Stomach (tissue), 4 donors: Measurements from ENCODE around the gene LHX4.

Experiments
- EP300 ChIP-seq: sonication (generic); formaldehyde crosslinking; IDR thresholded peaks from one replicate; pipeline ENCODE4 v1.6.1; 2017; ENCODE audit warnings: antibody characterized with exemption
- TF ChIP-seq, protein P1 (sequence below), 7 experiments: fragments of 450-650 bp in 4 of 7; fragments of 200-600 bp in 3 of 7; sonication (generic) in 3 of 7; IDR thresholded peaks; one replicate each; pipeline ENCODE4 v1.5.1; 2016 to 2019; ENCODE audit warnings: antibody characterized with exemption in 7 of 7, control low read depth in 2 of 7, mild to moderate bottlenecking in 1 of 7

DNA sequence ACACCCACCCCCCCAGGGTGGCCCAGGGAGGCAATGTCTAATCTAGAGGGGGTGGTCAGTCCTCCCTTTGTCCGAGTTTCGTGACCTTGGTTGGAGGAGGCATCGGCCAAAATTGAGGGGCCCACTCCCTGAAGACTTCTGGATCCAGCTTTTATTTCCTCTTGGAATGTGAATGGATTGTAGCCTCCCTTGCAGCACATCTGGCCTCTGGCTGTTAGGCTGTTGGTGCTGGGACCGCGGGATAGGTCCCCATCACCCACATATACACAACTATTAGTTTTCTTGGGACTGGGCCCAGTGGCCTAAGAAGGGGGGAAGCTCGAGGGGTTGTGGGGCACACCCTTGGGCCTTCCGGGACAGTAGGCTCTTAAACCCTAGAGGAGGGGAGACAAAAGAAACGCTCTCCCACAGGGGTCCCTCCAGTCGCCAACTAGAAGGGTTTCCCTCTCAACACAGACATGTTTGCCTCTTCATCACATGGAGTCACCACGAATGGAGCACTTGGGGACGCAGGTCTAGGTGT lies 2.5 kb downstream of the LHX4 start:
- TF ChIP-seq, protein P1, sequence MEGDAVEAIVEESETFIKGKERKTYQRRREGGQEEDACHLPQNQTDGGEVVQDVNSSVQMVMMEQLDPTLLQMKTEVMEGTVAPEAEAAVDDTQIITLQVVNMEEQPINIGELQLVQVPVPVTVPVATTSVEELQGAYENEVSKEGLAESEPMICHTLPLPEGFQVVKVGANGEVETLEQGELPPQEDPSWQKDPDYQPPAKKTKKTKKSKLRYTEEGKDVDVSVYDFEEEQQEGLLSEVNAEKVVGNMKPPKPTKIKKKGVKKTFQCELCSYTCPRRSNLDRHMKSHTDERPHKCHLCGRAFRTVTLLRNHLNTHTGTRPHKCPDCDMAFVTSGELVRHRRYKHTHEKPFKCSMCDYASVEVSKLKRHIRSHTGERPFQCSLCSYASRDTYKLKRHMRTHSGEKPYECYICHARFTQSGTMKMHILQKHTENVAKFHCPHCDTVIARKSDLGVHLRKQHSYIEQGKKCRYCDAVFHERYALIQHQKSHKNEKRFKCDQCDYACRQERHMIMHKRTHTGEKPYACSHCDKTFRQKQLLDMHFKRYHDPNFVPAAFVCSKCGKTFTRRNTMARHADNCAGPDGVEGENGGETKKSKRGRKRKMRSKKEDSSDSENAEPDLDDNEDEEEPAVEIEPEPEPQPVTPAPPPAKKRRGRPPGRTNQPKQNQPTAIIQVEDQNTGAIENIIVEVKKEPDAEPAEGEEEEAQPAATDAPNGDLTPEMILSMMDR (IDR thresholded peaks at IDR 0.05): no peak
- TF ChIP-seq EP300: no peak
